HPDE6-E6E7 (cell line): ENCODE data around the gene PHAF1.

Experiments used
- DNase-seq: peaks from one replicate; pipeline ENCODE4 v3.0.0; 2011; ENCODE audit warnings: missing footprints; ENCODE audit errors: extremely low spot score

PHAF1 gene

GRCh38 chr16:67180166-67180565 is 70.4 kb downstream of the PHAF1 start:
- no peak for DNase-seq

GRCh38 chr16:67181346-67181745 is 71.6 kb downstream of the PHAF1 start:
- DNase-seq = no peak

DNA sequence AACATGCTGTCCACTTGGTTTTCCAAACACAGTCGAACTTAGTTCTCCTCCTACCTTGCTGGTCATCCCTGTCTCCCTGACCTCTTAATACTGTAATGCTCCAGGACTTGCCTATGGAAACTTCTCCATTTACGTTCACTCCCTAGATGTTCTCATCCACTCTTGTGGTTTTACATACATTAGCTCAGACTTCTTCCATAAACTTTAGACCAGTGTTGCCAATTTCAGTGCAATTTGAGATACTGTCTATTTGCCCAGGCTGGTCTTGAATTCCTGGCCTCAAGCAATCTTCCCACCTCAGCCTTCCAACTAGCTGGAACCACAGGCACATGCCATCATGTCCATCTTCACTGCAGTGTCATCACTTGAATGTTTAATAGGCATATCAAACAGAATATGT is 72.5 kb downstream of the PHAF1 start:
- DNase-seq = no peak

DNA sequence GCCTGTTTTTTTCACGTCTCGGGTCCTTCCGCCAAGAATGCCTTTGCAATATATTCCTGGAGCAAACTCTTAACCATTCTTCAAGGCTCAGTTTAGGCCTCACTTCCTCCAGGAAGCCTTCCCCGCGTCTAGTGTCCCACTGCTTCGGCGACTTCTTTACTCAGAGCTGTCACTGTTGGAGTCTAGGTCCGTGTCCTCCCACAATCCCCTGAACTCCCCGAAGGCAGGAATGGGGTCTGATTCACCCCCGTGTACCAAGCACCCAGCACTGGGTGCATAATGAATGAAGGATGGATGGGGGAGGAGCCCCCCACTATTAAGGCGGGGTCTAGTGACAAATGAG is 73.5 kb downstream of the PHAF1 start:
- DNase-seq = no peak

DNA sequence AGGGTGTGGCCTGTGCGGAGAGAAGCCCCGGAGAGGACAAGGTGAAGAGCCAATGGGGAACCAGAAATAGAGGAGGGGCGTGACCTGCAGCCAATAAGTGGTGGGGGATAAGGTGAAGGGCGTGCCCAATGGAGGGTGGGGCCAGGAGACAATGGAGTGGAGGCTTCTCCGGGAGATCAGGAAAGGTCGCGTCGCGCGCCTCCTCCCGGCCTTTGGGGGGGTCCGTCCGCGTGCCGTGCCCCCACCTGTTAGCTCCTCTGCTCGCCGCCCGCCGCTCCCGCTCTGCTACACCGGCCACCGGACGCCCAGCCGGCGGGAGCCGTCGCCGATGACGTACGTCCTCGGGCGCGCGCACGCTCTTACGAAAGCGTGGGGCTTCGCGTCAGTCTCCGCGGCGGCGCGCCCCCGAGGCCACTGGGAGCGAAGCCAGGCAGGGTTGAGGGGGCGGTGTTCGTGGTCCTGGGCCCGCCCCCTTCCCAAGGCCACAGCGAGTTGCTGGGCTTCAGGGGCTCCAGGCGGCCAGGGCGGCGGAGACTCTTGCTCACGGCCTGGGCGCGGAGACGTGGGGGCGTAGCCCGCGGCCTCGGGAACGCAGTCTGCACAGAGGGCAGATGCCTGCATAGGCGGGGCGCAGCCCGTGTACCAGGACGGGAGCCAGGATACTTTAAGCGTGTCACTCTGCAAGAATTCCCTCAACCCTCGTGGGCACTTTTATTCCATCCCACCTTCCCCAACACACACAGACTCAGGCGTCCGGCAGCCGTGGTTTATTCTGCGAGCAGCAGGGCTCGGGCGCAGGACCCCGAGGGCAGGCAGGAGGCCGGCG is 74.1 kb downstream of the PHAF1 start, which contains the start of gene MATCAP1:
MATCAP1 (minus strand) TSS at position 337 of the 826 bp plus-strand sequence. CDS start 3,353 bp downstream, outside the sequence.
- peak; percentile 100 for DNase-seq

GRCh38 chr16:67184453-67184994 is 74.8 kb downstream of the PHAF1 start:
- DNase-seq = no peak

DNA sequence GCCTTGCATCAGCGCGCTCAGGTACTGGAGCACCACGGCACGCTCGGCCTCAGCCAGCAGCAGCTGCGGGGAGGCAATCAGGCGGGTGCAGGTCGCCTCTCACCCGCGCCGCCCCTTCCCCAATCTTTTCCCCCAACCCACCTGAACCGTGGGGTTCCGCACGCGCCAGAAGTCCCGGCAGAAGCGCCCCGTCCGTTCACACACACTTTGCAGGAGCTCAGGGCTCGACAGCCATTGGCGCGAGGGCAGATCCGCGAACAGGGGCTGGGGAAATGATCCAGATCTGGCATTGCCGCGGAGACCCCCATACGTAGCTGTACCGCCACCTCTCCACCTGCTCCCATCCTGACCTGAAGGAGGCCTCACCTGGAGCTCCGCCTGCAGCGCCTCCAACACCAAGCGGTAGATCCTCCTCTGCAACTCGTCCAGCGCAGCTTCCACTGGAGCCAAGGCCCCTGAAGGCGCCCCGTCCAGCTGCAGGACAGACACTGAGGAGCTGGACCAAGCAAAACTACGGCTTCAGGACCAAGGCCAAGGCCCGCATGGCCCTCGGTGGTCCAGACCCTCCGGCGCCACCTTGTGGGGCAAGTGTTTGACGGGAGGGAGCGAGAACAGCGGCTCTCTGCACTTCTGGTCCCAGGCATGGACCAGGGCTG is 75.4 kb downstream of the PHAF1 start:
- no peak for DNase-seq

DNA sequence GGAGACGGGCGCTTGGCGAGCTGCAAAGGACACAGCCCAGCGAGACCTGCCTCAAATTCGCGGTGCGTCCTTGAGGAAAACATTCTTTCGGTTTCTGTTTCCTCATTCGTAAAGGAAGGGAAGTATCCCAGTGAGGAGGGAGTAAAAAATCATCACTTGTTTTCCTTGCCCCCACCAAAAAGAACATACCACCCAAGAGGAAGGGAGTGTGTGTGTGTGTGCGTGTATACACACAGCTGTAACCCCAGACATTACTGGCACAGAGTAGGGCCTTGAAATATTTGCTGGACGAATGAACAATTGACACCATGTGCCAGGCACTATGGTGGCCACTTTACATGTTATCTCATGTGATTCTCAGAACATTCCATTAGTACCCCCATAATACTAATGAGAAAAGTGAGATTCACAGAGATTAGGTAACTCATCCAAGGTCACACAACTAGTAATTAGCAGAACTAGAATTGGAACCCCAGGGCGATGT is 76.0 kb downstream of the PHAF1 start:
- no peak for DNase-seq

GRCh38 chr16:67186550-67186950 is 76.8 kb downstream of the PHAF1 start:
- no peak for DNase-seq

- no peak for DNase-seq
Observed at GRCh38 chr16:67187175-67187890, 77.6 kb downstream of the PHAF1 start.

GRCh38 chr16:67188323-67188722 is 78.6 kb downstream of the PHAF1 start:
- no peak for DNase-seq

GRCh38 chr16:67188798-67189197 is 79.1 kb downstream of the PHAF1 start:
- DNase-seq = no peak

DNA sequence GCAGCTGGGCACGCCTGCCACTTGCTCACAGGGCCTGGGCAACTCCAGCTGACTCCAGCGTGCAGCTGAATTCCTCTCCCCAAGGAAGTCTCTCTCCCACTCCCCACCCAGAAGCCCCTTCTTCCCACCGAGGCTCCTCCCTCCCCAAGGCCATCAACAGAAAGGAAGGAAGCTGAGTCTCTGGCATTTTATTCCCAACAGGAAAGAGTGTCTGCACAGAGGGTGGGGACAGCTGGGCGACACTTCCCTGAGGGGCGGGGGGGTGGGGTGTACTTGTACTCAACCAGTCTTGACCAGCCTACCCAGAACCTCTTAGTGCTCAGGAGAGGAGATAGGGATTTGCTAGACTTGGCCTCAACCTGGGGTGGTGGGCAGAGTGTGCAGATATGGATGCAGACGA is 80.3 kb downstream of the PHAF1 start, which contains the start of gene EXOC3L1:
EXOC3L1 (minus strand) TSS at position 96 of the 400 bp plus-strand sequence. CDS start 460 bp downstream, outside the sequence.
- no peak for DNase-seq

- DNase-seq = no peak
Observed at GRCh38 chr16:67190448-67191399, 81.0 kb downstream of the PHAF1 start.

GRCh38 chr16:67191411-67191994 is 81.8 kb downstream of the PHAF1 start:
- DNase-seq = no peak

- DNase-seq = peak; percentile 88
Observed at GRCh38 chr16:67191995-67192681, 82.4 kb downstream of the PHAF1 start, which contains the start of gene E2F4. Gene E2F4 (plus strand): TSS chr16:67192155. CDS start chr16:67192228, 73 bp downstream.

DNA sequence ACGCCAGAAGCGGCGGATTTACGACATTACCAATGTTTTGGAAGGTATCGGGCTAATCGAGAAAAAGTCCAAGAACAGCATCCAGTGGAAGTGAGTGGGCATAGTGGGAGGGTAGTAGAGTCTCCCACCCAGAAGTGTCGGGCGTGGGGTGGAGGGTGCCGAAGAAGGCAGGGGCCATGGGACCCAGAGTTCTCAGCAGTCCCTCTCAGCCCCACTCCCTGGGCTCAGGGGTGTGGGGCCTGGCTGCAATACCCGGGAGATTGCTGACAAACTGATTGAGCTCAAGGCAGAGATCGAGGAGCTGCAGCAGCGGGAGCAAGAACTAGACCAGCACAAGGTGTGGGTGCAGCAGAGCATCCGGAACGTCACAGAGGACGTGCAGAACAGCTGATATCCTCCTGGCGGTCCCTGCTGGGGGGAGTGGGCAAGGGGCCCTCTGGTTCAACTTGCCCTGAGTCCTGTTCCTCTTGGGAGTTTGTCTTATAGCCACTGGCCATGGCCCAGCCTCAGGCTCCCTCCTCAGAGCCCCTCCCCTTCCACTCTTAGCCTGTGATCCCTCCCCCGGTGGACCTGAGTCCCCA is 83.1 kb downstream of the PHAF1 start:
- DNase-seq = no peak

DNA sequence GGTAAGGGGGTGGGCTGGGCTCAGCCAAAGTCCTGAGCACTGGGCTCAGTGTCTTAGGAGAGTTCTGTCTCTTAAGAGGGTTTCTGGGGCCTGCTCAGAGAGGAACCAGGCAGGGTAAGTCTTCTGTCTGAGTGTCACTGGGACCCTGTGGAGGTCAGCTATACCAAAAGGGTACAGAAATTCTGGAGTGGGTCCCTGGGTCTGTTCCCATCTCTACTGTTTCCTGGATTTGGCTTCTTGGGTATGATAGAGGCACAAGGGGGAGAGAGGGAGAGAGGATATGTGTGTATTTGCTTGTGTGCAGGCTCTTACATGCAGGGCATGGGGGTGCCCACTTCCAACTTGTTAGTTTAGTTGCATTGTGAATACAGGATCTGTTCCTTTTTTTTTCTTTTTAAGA is 83.8 kb downstream of the PHAF1 start:
- DNase-seq = no peak

DNA sequence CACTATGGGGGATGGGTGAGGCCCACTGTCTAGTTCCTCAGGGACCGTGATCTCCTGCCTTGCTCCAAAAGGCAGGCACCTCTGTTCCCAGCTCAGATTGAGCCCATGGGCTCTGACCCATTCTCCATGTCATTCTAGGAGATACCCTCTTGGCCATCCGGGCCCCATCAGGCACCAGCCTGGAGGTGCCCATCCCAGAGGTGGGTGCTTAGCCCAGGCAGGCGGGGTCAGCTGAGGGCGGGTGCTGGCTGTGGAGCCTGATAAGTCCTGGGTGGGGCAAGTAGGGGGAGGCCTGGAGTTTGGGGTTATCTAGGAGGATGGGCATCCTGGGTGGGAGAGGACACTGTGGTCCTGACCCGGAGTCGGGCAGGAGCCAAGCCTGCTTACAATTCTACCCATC is 84.5 kb downstream of the PHAF1 start:
- no peak for DNase-seq
